H1 (cell line): ENCODE data around the gene NDUFAF8. TPM values are rescaled to one million over a fixed set of nuclear protein-coding genes. Genes with fewer than 3 reads are reported as not detected.

Experiments used
- CBX8 ChIP-seq: fragments of 300-800, 300-1000 bp; sonication (generic); IDR thresholded peaks from 2 replicates; pipeline ENCODE4 v1.7.1; 2016; ENCODE audit warnings: low read depth, low read length, borderline replicate concordance
- KDM5A ChIP-seq: fragments of 200-600 bp; IDR thresholded peaks from 2 replicates; pipeline ENCODE4 v1.7.1; 2012; ENCODE audit warnings: mild to moderate bottlenecking, low read length, inconsistent platforms, mixed read lengths
- RAD21 ChIP-seq, 2 experiments: IDR thresholded peaks in 1 of 2; conservative IDR thresholded peaks in 1 of 2; 2 replicates each; pipeline ENCODE4 v1.6.1; 2011; ENCODE audit warnings: low read depth in 2 of 2, low read length in 2 of 2, improper control_type of control experiment in 1 of 2, inconsistent platforms in 1 of 2, mild to moderate bottlenecking in 1 of 2, moderate library complexity in 1 of 2
- SUZ12 ChIP-seq: fragments of 200-600 bp; sonication (generic); IDR thresholded peaks from 2 replicates; pipeline ENCODE4 v1.6.1; 2012; ENCODE audit warnings: mild to moderate bottlenecking, inconsistent platforms, low read length, moderate library complexity, mixed read lengths
- polyA plus RNA-seq, 7 experiments: library from polyadenylated mRNA; depleted of rRNA in 3 of 7; stranded (reverse) in 5 of 7; unstranded in 2 of 7; fragments of >200 nt in 5 of 7; fragments of 200-250 nt in 2 of 7; gene quantifications; 1 replicate in 5 of 7; 2 replicates in 1 of 7; 4 replicates in 1 of 7; pipeline versions ENCODE4 v1.2.1 to v1.2.3, GENCODE V29; 2011 to 2013; ENCODE audit warnings: missing spikeins in 2 of 7, mixed read lengths in 2 of 7
- total RNA-seq: library from RNA; stranded (reverse); fragmentation: NEBNext Ultra II Directional; extraction: Animal tissue kit (Norgen Biotek cat#: 25700); gene quantifications from 2 replicates; pipeline ENCODE4 v1.2.1, GENCODE V29; 2021

NDUFAF8 gene
- total and polyA plus RNA-seq, 2 of the 8 experiments (the other 6 are each of a cell fraction or from before 2014, with no cell fraction given): 48.9 to 91.1 TPM

GRCh38 chr17:81200201-81200600 is 38.9 kb upstream of the NDUFAF8 start (continued):
- TF ChIP-seq RAD21 (IDR thresholded peaks at IDR 0.05 in 1 of 2, conservative IDR thresholded peaks at IDR 0.05 in 1 of 2; ENCODE audit: low read depth in 2 of 2, low read length in 2 of 2) (no peak), KDM5A (no peak), CBX8 (no peak), SUZ12 (no peak)
